H1 (cell line): ENCODE data around the gene NOTUM. TPM values are rescaled to one million over a fixed set of nuclear protein-coding genes. Genes with fewer than 3 reads are reported as not detected.

Source experiments
- CTCF ChIA-PET: fragments of 300-600 bp; sonication (Branson Sonifier 250); formaldehyde crosslinking; loops from one replicate; lab custom pipeline; 2021; ENCODE audit not compliant: partially characterized antibody; lab: Charles Lee
- POLR2A ChIA-PET: fragments of 300-600 bp; sonication (Branson Sonifier 250); formaldehyde crosslinking; loops from one replicate; lab custom pipeline; 2021; ENCODE audit warnings: inconsistent platforms; ENCODE audit not compliant: partially characterized antibody; lab: Charles Lee
- DNase-seq, 2 experiments: peaks; one replicate each; pipeline versions ENCODE4 v3.0.0 to v3.0.0-alpha.2; 2010 to 2022; ENCODE audit warnings: low spot score in 2 of 2, low read depth in 1 of 2, mixed read lengths in 1 of 2
- FAIRE-seq: peaks from 2 replicates; lab custom pipeline; 2011; peaks lifted over from hg19 to GRCh38; lab: Jason Lieb, UNC
- H2AFZ ChIP-seq: 2 replicates; pipeline ENCODE4 v1.8.1; 2012; ENCODE audit warnings: low read length, inconsistent platforms
- H2AK5ac ChIP-seq: 2 replicates; pipeline ENCODE4 v1.6.1; 2013; ENCODE audit warnings: low read depth, low read length
- H2BK120ac ChIP-seq: replicated peaks from 2 replicates; pipeline ENCODE3; 2013; ENCODE audit warnings: low read depth, low read length, inconsistent platforms
- H2BK12ac ChIP-seq: 2 replicates; pipeline ENCODE4 v1.6.1; 2013; ENCODE audit warnings: low read depth, low read length
- H2BK15ac ChIP-seq: 2 replicates; pipeline ENCODE4 v1.6.1; 2013; ENCODE audit warnings: low read length
- H2BK20ac ChIP-seq: 2 replicates; pipeline ENCODE4 v1.6.1; 2013; ENCODE audit warnings: low read length
- H2BK5ac ChIP-seq: 2 replicates; pipeline ENCODE4 v1.6.1; 2013; ENCODE audit warnings: low read depth, low read length
- H3K14ac ChIP-seq: 2 replicates; pipeline ENCODE4 v1.6.1; 2013; ENCODE audit warnings: inconsistent platforms; ENCODE audit not compliant: insufficient read length
- H3K18ac ChIP-seq: 2 replicates; pipeline ENCODE4 v1.6.1; 2013; ENCODE audit warnings: low read length; ENCODE audit errors: extremely low read depth
- H3K23ac ChIP-seq: 2 replicates; pipeline ENCODE4 v1.6.1; 2013; ENCODE audit warnings: inconsistent platforms; ENCODE audit not compliant: insufficient read length
- H3K23me2 ChIP-seq: 2 replicates; pipeline ENCODE4 v1.6.1; 2013; ENCODE audit warnings: low read depth, low read length
- H3K27ac ChIP-seq: 2 replicates; pipeline ENCODE4 v1.6.1; 2011; ENCODE audit warnings: low read depth, low read length, inconsistent platforms
- H3K27me3 ChIP-seq, 4 experiments: replicated peaks in 1 of 4; 1 replicate in 1 of 4; 2 replicates in 3 of 4; pipeline versions ENCODE4 v1.6.1 to v1.8.1; 2011 to 2013; ENCODE audit warnings: low read length in 3 of 4, mild to moderate bottlenecking in 3 of 4, inconsistent platforms in 2 of 4, mixed read lengths in 2 of 4, moderate library complexity in 1 of 4; ENCODE audit not compliant: control insufficient read depth in 3 of 4, insufficient read depth in 3 of 4; ENCODE audit errors: extremely low read depth in 1 of 4
- H3K36me3 ChIP-seq, 4 experiments: 2 replicates each; pipeline versions ENCODE4 v1.6.1 to v1.8.1; 2011 to 2013; ENCODE audit warnings: mild to moderate bottlenecking in 4 of 4, low read length in 3 of 4, moderate library complexity in 2 of 4, control low read depth in 1 of 4, inconsistent platforms in 1 of 4; ENCODE audit not compliant: insufficient read depth in 4 of 4, control insufficient read depth in 2 of 4
- H3K4ac ChIP-seq: replicated peaks from 2 replicates; pipeline ENCODE3; 2013; ENCODE audit warnings: low read length, low read depth, mixed read lengths, inconsistent platforms; ENCODE audit not compliant: insufficient read length
- H3K4me1 ChIP-seq, 4 experiments: replicated peaks in 1 of 4; 1 replicate in 1 of 4; 2 replicates in 3 of 4; pipeline versions ENCODE4 v1.6.1 to v1.8.1; 2011 to 2013; ENCODE audit warnings: low read length in 3 of 4, inconsistent platforms in 2 of 4, mixed read lengths in 1 of 4; ENCODE audit not compliant: insufficient read depth in 4 of 4, control insufficient read depth in 3 of 4
- H3K4me2 ChIP-seq, 2 experiments: 2 replicates each; pipeline versions ENCODE4 v1.6.1 to v1.8.1; 2011 to 2013; ENCODE audit warnings: low read depth in 2 of 2, low read length in 2 of 2, control low read depth in 1 of 2, inconsistent platforms in 1 of 2, mild to moderate bottlenecking in 1 of 2; ENCODE audit not compliant: insufficient read depth in 1 of 2
- H3K4me3 ChIP-seq, 4 experiments: fragments of 200-600, 300-600 bp in 1 of 4; sonication (generic), shearing (Covaris generic), sonication (Bioruptor Twin) in 1 of 4; 2 replicates each; pipeline versions ENCODE4 v1.5.1 to v1.8.1; 2011 to 2016; ENCODE audit warnings: low read length in 4 of 4, low read depth in 3 of 4, control low read depth in 2 of 4, inconsistent platforms in 2 of 4, mild to moderate bottlenecking in 2 of 4, mixed read lengths in 1 of 4, moderate library complexity in 1 of 4; ENCODE audit not compliant: insufficient read depth in 2 of 4; ENCODE audit errors: extremely low read depth in 1 of 4
- H3K56ac ChIP-seq: replicated peaks from 2 replicates; pipeline ENCODE3; 2013; ENCODE audit warnings: low read depth, mild to moderate bottlenecking, mixed read lengths, low read length, inconsistent platforms; ENCODE audit not compliant: insufficient read length
- H3K79me1 ChIP-seq: 2 replicates; pipeline ENCODE4 v1.6.1; 2013; ENCODE audit warnings: low read depth, low read length, control low read depth
- H3K79me2 ChIP-seq, 2 experiments: 2 replicates each; pipeline versions ENCODE4 v1.6.1 to v1.8.1; 2012 to 2013; ENCODE audit warnings: low read length in 2 of 2, mild to moderate bottlenecking in 2 of 2, inconsistent platforms in 1 of 2; ENCODE audit not compliant: insufficient read depth in 2 of 2, control insufficient read depth in 1 of 2
- H3K9ac ChIP-seq, 4 experiments: replicated peaks in 1 of 4; 1 replicate in 1 of 4; 2 replicates in 3 of 4; pipeline versions ENCODE4 v1.6.1 to v1.8.1; 2011 to 2013; ENCODE audit warnings: low read depth in 3 of 4, low read length in 3 of 4, control low read depth in 2 of 4, mild to moderate bottlenecking in 2 of 4, moderate library complexity in 2 of 4, inconsistent platforms in 1 of 4; ENCODE audit errors: extremely low read depth in 1 of 4
- H3K9me3 ChIP-seq, 2 experiments: 2 replicates each; pipeline versions ENCODE4 v1.6.1 to v1.8.1; 2012 to 2013; ENCODE audit warnings: mild to moderate bottlenecking in 2 of 2, moderate library complexity in 2 of 2, control low read depth in 1 of 2, inconsistent platforms in 1 of 2, low read depth in 1 of 2, low read length in 1 of 2, mixed read lengths in 1 of 2; ENCODE audit not compliant: insufficient read depth in 2 of 2
- H4K20me1 ChIP-seq, 2 experiments: replicated peaks in 1 of 2; 2 replicates each; pipeline versions ENCODE3 to v1.8.1; 2011 to 2013; ENCODE audit warnings: inconsistent platforms in 2 of 2, low read length in 2 of 2, mild to moderate bottlenecking in 1 of 2; ENCODE audit not compliant: insufficient read depth in 2 of 2, control insufficient read depth in 1 of 2
- H4K5ac ChIP-seq: 2 replicates; pipeline ENCODE4 v1.6.1; 2013; ENCODE audit warnings: low read length, low read depth, mixed read lengths, inconsistent platforms; ENCODE audit not compliant: insufficient read length
- H4K8ac ChIP-seq: 2 replicates; pipeline ENCODE4 v1.8.0; 2013; ENCODE audit warnings: mild to moderate bottlenecking, moderate library complexity, low read length, inconsistent platforms; ENCODE audit not compliant: insufficient read depth; ENCODE audit errors: extremely low read depth
- H4K91ac ChIP-seq: replicated peaks from 2 replicates; pipeline ENCODE3; 2013; ENCODE audit warnings: low read length, mixed read lengths, inconsistent platforms; ENCODE audit not compliant: insufficient read length
- EGR1 ChIP-seq: IDR thresholded peaks from 2 replicates; pipeline ENCODE4 v1.6.1; 2011; ENCODE audit warnings: low read depth, low read length, borderline replicate concordance
- EZH2 ChIP-seq: fragments of 200-600 bp; sonication (generic); IDR thresholded peaks from 2 replicates; pipeline ENCODE4 v1.7.1; 2012; ENCODE audit warnings: low read depth, mild to moderate bottlenecking, moderate library complexity, low read length, inconsistent platforms; ENCODE audit not compliant: severe bottlenecking
- HDAC6 ChIP-seq: IDR thresholded peaks from one replicate; pipeline ENCODE4 v1.7.1; 2012; ENCODE audit warnings: low read depth, mild to moderate bottlenecking, inconsistent platforms, low read length, moderate library complexity
- PHF8 ChIP-seq: fragments of 200-600 bp; sonication (generic); conservative IDR thresholded peaks from 2 replicates; pipeline ENCODE4 v1.7.1; 2012; ENCODE audit warnings: low read depth, mild to moderate bottlenecking, inconsistent platforms, low read length, moderate library complexity
- POLR2A ChIP-seq, 2 experiments: IDR thresholded peaks; 1 replicate in 1 of 2; 2 replicates in 1 of 2; pipeline ENCODE4 v1.6.1; 2011; ENCODE audit warnings: low read depth in 2 of 2, low read length in 2 of 2, mild to moderate bottlenecking in 2 of 2; ENCODE audit errors: control extremely low read depth in 1 of 2
- SP1 ChIP-seq: IDR thresholded peaks from 2 replicates; pipeline ENCODE4 v1.6.1; 2011; ENCODE audit warnings: low read depth, low read length
- SP4 ChIP-seq: IDR thresholded peaks from 2 replicates; pipeline ENCODE4 v1.6.1; 2012; ENCODE audit warnings: low read length, inconsistent platforms
- TEAD4 ChIP-seq: IDR thresholded peaks from 2 replicates; pipeline ENCODE4 v1.6.1; 2012; ENCODE audit warnings: low read depth, low read length, inconsistent platforms, mixed read lengths
- WGBS, 2 experiments: shearing (Covaris generic) in 1 of 2; methylation state at CpG; one replicate each; pipeline versions ENCODE4 v1.1.6 to v1.1.7; 2013 to 2015; ENCODE audit warnings: low lambda C conversion rate in 2 of 2, mixed read lengths in 2 of 2, inconsistent platforms in 1 of 2, low coverage in 1 of 2, missing lambda C conversion rate in 1 of 2; ENCODE audit not compliant: insufficient replicate concordance in 2 of 2, insufficient coverage in 1 of 2, insufficient read length in 1 of 2; ENCODE audit errors: extremely low coverage in 1 of 2, missing lambda C conversion rate in 1 of 2; 5-methylcytosine and 5-hydroxymethylcytosine counted together
- polyA plus RNA-seq, 7 experiments: library from polyadenylated mRNA; depleted of rRNA in 3 of 7; stranded (reverse) in 5 of 7; unstranded in 2 of 7; fragments of >200 nt in 5 of 7; fragments of 200-250 nt in 2 of 7; gene quantifications; 1 replicate in 5 of 7; 2 replicates in 1 of 7; 4 replicates in 1 of 7; pipeline versions ENCODE4 v1.2.1 to v1.2.3, GENCODE V29; 2011 to 2013; ENCODE audit warnings: missing spikeins in 2 of 7, mixed read lengths in 2 of 7
- total RNA-seq: library from RNA; stranded (reverse); fragmentation: NEBNext Ultra II Directional; extraction: Animal tissue kit (Norgen Biotek cat#: 25700); gene quantifications from 2 replicates; pipeline ENCODE4 v1.2.1, GENCODE V29; 2021
- TF ChIP-seq, protein P1 (sequence below): IDR thresholded peaks from 2 replicates; pipeline ENCODE4 v1.6.1; 2012; ENCODE audit warnings: inconsistent platforms

The NOTUM gene
- total and polyA plus RNA-seq, 2 of the 8 experiments (the other 6 are each of a cell fraction or from before 2014, with no cell fraction given): 0.45 to 0.76 TPM

DNA sequence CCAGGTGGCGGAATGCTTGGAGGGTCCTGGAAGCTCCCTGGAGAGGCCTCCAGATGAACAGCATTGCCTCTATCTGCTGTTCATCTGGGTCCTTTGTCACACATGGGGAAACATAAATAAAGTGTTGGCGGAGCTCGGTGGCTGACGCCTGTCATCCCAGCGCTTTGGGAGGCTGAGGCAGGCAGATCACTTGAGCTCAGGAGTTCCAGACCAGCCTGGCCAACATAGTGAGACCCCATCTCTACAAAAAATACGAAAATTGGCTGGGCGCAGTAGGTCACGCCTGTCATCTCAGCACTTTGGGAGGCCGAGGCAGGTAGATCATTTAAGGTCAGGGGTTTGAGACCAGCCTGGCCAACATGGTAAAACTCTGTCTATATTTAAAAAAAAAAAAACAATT, 16.1 kb downstream of the NOTUM start:
- H3K27me3 ChIP-seq: peaks cover 0 to 2% (median 0%) of the 10 kb centered on the region in 4 experiments; a peak in 3 of 7 replicates
- H2AFZ ChIP-seq: no peak overlapping the region
- H2BK20ac ChIP-seq: no peak overlapping the region
- H4K91ac ChIP-seq: no peak overlapping the region
- H3K9ac ChIP-seq: no peak overlapping the region
- no peak for TF ChIP-seq HDAC6
- no peak for TF ChIP-seq PHF8
- TF ChIP-seq TEAD4: no peak
- TF ChIP-seq EZH2: no peak
- TF ChIP-seq SP1: no peak
- TF ChIP-seq, protein P1, sequence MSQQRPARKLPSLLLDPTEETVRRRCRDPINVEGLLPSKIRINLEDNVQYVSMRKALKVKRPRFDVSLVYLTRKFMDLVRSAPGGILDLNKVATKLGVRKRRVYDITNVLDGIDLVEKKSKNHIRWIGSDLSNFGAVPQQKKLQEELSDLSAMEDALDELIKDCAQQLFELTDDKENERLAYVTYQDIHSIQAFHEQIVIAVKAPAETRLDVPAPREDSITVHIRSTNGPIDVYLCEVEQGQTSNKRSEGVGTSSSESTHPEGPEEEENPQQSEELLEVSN: no peak
- TF ChIP-seq EGR1: no peak
- no peak for TF ChIP-seq POLR2A (IDR thresholded peaks at IDR 0.05; ENCODE audit: control extremely low read depth in 1 of 2, low read depth in 2 of 2, low read length in 2 of 2)
- no peak for TF ChIP-seq SP4
- no peak overlapping the region for H2BK12ac ChIP-seq
- no peak overlapping the region for H2BK5ac ChIP-seq
- H4K20me1 ChIP-seq: no peaks in the 10 kb centered on the region
- H4K8ac ChIP-seq: no peak overlapping the region
- DNase-seq (no peak), FAIRE-seq (no peak)
- no peaks in the 10 kb centered on the region for H3K23me2 ChIP-seq
- no peak overlapping the region for H3K4me3 ChIP-seq
- H3K18ac ChIP-seq: no peak overlapping the region
- H3K36me3 ChIP-seq: no peaks in the 10 kb centered on the region
- no peak overlapping the region for H3K14ac ChIP-seq
- no peaks in the 10 kb centered on the region for H3K79me1 ChIP-seq
- no peak overlapping the region for H2BK120ac ChIP-seq
- H3K4me1 ChIP-seq: peaks cover 0 to 10% (median 7%) of the 10 kb centered on the region in 4 experiments; a peak in 5 of 7 replicates
- 0 out of 2 replicates have a peak overlapping the region, but pooled peaks have one; percentile 72 for H2BK15ac ChIP-seq
- ChIA-PET CTCF (interaction anchor here (0.9 to 2.1 kb wide), 3 partner anchors 17 to 75 kb away, joined by 4 to 5 read pairs (median 4); partner anchors contain the start of gene MAFG), POLR2A (interaction anchor here (0.6 to 14.6 kb wide), 6 partner anchors 8 to 267 kb away, joined by 3 to 150 read pairs (median 3); partner anchors contain the start of genes MAFG and PYCR1)
- H3K56ac ChIP-seq: no peak overlapping the region
- no peak overlapping the region for H4K5ac ChIP-seq
- H3K4me2 ChIP-seq: no peak overlapping the region
- no peak overlapping the region for H2AK5ac ChIP-seq
- H3K79me2 ChIP-seq: no peaks in the 10 kb centered on the region
- no peaks in the 10 kb centered on the region for H3K9me3 ChIP-seq
- no peak overlapping the region for H3K4ac ChIP-seq
- no peak overlapping the region for H3K23ac ChIP-seq
- 91% methylated on average over 9 of the region's 9 CpGs; no CpG with 5 or more reads in 1 of the 2 experiments for WGBS, 2 experiments
- no peak overlapping the region for H3K27ac ChIP-seq
